KOPT-K1 (cell line): ENCODE results near the gene NDUFB8.
A peak's percentile ranks its signal among the peaks of the same experiment; 100 is the strongest.
"Not testable (repeated sequence)": the region's sequence is repeated elsewhere in the genome, so short reads cannot be mapped to it uniquely, and the experiment has no call there.

Experiments
- H3K27ac ChIP-seq: fragments of 200-600 bp; sonication (generic); 2 replicates; pipeline ENCODE4 v1.5.1; 2016; ENCODE audit warnings: antibody characterized with exemption, mild to moderate bottlenecking, low read depth, low read length; ENCODE audit not compliant: poor library complexity, severe bottlenecking
- H3K36me3 ChIP-seq: fragments of 200-600 bp; sonication (generic); 2 replicates; pipeline ENCODE4 v1.5.1; 2017; ENCODE audit warnings: antibody characterized with exemption, mild to moderate bottlenecking, low read length, moderate library complexity; ENCODE audit not compliant: insufficient read depth
- H3K9me3 ChIP-seq: fragments of 200-600 bp; sonication (generic); 2 replicates; pipeline ENCODE4 v1.5.1; 2017; ENCODE audit warnings: antibody characterized with exemption, low read length, mild to moderate bottlenecking; ENCODE audit not compliant: insufficient read depth, poor library complexity, severe bottlenecking

The NDUFB8 gene

DNA sequence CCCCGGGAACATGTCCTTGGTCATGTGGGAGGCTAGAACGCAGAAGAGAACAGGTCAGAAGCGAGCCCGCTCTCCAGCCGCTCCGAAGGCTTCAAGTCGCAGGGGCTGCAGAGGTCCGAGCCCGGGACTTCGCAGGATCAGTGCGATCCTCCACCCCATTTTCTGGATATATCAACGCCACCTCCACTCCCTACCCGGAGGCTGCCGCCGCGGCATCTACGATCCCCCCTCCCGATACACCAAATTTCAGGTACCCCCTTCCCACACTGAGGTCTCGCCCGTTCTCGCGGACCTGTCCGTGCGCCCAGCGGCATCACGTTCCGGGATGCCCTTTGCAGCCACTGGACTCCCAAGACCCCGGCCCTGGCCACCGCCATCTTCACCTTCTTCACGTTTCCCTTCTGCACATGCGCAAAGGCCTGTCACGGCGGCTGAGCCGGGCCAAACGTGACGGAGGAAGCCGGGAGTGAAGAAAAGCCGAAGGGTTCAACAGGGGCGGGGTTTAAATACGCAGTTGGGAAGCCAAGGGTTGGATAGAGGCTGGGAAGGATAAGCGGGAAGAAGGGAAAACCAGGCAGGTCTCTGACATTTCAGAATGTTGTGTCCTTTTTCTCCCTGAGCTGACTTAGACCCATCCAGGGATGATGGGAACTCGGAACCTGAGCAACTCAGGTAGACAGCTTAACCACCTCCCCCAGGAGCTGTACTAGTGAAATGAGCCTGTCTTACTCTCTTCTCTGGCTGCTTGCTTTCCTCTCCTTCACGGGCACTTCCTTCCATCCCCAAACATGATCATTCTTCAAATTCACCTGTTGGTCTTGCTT lies at the start of gene NDUFB8:
NDUFB8 (minus strand) TSS at position 397 of the 824 bp plus-strand sequence; CDS start at position 377, 20 bp downstream.
- peak within 1 kb of the TSS; percentile 89 for H3K27ac ChIP-seq
- peaks cover 39% of the 10 kb centered on the region for H3K36me3 ChIP-seq
- peaks cover 8% of the 10 kb centered on the region for H3K9me3 ChIP-seq

GRCh38 chr10:100576282-100576635 lies 46.6 kb upstream of the NDUFB8 start:
- no peaks in the 10 kb centered on the region for H3K9me3 ChIP-seq
- no peak overlapping the region for H3K27ac ChIP-seq
- H3K36me3 ChIP-seq, result no peaks in the 10 kb centered on the region

DNA sequence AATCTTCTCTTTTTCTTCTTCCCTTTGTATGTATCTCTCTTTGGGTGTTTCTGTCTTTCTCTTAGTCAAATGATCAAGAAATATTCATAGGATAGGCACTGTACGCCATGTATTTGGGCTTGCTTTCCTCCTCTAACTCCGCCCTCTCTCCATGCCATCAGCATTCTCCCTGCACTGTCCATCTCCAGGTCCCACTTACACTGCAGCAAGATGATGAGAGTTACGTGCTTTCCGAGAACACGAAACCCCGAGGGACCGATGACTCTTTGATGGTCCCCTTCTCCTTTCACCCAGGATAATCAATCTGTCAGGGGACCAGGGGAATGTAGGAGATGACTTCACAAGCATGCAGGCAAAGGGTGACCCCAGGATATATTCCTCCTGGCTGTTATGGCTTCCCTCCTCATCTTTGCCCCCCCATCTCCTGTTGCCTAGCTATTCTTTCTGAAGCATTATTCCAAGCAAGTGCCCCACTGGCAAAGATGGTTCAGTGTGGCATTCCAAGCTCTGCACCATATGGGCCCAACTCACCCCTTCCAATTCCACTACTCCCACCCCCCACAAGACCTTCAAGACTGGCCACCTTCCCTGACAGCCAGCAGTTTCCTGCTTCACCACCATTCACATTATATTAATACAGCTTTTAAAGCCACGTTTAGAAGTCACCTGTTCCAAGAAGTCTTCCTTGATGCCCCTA lies 46.1 kb upstream of the NDUFB8 start:
- Histone ChIP-seq H3K27ac (no peak overlapping the region), H3K9me3 (no peaks in the 10 kb centered on the region), H3K36me3 (no peaks in the 10 kb centered on the region)

DNA sequence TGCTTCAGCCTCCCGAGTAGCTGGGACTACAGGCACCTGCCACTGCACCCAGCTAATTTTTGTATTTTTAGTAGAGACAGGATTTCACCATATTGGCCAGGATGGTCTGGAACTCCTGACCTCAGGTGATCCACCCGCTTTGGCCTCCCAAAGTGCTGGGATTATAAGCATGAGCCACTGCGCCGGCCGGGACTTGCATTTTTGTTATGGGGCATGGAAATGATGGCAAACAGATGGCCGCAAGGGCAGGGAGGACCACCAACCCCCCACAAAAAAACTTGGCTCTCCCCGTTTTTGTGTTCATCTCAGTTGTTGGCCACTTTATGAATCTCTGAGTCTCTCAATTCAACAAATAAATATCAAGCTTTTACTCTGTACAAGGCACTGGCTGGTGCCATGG lies 45.5 kb upstream of the NDUFB8 start:
- not testable (repeated sequence) for H3K9me3 ChIP-seq, H3K27ac ChIP-seq, H3K36me3 ChIP-seq

DNA sequence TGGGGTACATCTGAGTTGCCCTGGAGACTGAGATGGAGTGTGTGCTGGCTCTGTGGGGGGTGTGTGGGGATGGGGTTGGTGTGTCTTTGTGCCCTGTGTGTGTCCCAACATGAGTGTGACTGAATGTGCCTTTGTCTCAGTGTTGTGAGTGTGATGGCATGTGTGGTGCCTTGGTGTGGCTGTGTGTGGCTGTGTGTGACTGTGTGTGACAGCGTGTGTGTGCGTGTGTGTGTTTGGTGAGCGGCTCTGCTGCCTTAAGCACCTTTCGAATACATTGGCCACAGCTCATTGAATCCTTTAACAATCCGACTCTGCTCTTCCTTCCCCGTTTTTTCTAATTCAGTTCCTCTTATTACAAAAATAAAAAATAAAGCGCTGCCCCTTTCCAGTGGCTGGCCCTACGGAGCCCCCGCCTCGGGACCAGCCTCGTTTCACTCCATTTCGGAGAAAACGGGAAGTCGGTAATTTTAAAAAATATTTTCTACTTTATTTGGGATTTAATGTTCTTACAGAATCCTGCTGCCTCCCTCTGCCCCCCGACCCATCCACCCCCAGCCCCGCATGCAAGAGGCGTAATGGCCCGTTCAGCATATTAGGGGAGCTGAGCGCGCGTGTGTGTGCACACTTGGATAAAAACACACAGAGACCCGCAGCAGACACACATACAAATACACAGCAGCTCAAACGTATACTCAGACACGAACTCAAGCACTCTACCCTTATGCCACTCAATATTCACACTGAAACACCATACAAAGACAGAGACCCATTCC lies 41.6 kb upstream of the NDUFB8 start:
- H3K27ac ChIP-seq, result no peak overlapping the region
- H3K9me3 ChIP-seq, result no peaks in the 10 kb centered on the region
- no peaks in the 10 kb centered on the region for H3K36me3 ChIP-seq

GRCh38 chr10:100570506-100570905 lies 40.8 kb upstream of the NDUFB8 start:
- Histone ChIP-seq H3K36me3 (no peaks in the 10 kb centered on the region), H3K9me3 (no peaks in the 10 kb centered on the region), H3K27ac (peak overlapping the region; percentile 51)

DNA sequence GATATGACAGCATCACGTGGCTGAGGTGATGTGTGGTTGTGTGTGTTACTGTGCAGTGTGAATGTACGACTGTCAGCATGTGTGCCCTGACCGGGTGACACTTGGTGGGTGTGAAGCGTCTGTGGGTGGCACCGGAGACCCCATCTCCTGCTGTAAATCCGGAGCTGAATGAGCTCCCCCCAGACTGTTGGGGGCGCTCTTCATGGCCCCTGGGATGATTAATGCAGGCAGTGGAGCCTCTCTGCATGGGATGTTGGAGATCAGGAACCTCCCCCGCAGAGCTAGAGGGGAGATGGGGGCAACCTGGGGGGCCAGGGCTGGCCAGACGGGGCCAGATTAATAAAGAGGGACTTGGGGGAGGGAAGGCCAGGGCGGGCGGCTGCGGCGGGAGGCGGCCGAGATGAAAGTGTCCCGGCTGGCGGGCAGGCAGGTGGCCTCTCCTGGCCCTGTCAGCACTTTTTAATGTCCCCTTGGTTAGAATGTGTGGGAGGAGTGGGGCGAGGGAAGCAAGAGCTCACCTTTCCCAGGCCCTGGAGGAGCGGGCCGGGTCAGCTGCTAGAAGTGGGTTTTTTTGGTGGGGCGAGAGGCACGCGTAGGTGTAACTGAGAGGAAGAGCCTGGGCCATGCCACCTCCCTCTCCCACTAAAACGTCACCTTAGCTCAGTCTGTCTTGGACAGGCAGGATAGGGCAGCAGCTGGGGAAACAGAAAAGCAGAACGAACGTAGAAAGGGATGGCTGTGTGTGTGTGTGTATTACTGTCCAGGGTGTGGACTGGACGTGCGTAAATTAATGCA lies 40.2 kb upstream of the NDUFB8 start:
- no peaks in the 10 kb centered on the region for H3K36me3 ChIP-seq
- no peaks in the 10 kb centered on the region for H3K9me3 ChIP-seq
- peak overlapping the region; percentile 51 for H3K27ac ChIP-seq

- H3K36me3 ChIP-seq, result no peaks in the 10 kb centered on the region
- no peaks in the 10 kb centered on the region for H3K9me3 ChIP-seq
- no peak overlapping the region for H3K27ac ChIP-seq
Observed at GRCh38 chr10:100568912-100569311, 39.2 kb upstream of the NDUFB8 start.

GRCh38 chr10:100567826-100568225 lies 38.2 kb upstream of the NDUFB8 start:
- H3K9me3 ChIP-seq, result no peaks in the 10 kb centered on the region
- H3K27ac ChIP-seq, result no peak overlapping the region
- H3K36me3 ChIP-seq, result no peaks in the 10 kb centered on the region

DNA sequence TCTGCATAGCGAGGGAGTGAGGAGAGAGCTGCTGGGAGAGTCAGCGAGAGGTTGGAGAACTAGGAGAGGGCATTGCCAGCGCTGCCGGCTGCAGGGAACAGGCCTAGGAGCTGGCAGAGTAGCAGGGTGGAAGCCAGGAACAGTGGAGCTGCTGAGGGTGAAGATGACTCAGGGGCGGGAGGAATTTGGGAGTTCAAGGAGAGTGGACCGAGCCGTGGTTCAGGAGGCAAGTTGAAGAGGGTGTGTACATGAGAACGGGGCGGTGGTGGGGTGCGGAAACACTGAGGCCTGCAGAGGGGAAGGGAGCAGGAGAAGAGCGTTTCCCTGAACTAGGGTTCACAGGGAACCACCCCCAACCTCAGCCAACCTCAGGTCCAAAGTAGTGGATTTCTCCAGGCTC lies 37.6 kb upstream of the NDUFB8 start:
- Histone ChIP-seq H3K27ac (no peak overlapping the region), H3K36me3 (no peaks in the 10 kb centered on the region), H3K9me3 (no peaks in the 10 kb centered on the region)

- no peaks in the 10 kb centered on the region for H3K9me3 ChIP-seq
- H3K36me3 ChIP-seq, result no peaks in the 10 kb centered on the region
- peak overlapping the region; percentile 42 for H3K27ac ChIP-seq
Observed at GRCh38 chr10:100566561-100566960, 36.9 kb upstream of the NDUFB8 start.

GRCh38 chr10:100565206-100565985 lies 35.7 kb upstream of the NDUFB8 start:
- Histone ChIP-seq H3K36me3 (peaks cover 6% of the 10 kb centered on the region; the same call in 1 of the 2 replicates), H3K9me3 (no peaks in the 10 kb centered on the region), H3K27ac (peak overlapping the region; percentile 51)

GRCh38 chr10:100562008-100562672 lies 32.5 kb upstream of the NDUFB8 start:
- H3K36me3 ChIP-seq, result peaks cover 30% of the 10 kb centered on the region
- no peaks in the 10 kb centered on the region for H3K9me3 ChIP-seq
- no peak overlapping the region for H3K27ac ChIP-seq
